HCEC 1CT (cell line): ENCODE results near the gene SYT14.

Source experiments
- DNase-seq: peaks from one replicate; pipeline ENCODE4 v3.0.0-alpha.2; 2017

Gene SYT14

DNA sequence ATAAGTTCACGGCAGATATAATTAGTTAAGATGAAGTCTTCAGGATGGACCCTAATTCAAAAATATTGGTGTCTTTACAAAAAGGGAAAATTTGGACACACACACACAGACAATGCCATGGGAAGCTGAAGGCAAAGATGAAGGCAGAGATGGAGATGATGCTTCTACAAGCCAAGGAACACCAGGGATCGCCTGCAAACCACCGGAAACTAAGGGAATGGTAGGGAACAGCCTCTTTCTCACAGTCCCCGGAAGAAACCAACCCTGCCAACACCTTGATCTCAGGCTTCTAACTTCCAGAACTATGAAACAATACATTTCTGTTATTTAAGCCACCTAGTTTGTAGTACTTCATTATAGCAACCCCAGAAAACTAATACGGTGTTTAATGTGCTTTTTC lies 279.5 kb downstream of the SYT14 start:
- DNase-seq, result no peak

DNA sequence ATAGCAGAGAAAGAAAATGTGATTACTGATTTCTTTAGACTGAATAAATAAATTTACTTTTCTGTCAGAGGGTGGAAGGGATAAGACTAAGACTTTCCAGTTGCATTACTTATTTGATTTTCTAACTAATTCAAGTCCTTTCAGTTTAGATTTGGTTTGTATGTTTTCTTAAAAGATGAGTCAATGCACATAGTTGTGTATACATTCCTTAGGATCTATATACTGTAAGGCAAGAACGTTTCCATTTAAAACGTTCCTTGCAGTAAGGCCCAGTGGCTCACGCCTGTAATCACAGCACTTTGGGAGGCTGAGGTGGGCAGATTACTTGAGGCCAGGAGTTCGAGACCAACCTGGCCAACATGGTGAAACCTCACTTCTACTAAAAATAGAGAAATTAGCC lies 280.0 kb downstream of the SYT14 start:
- no peak for DNase-seq
